GM21526 (cell line): ENCODE data around the gene MORN1.
"Not testable (repeated sequence)": the region's sequence is repeated elsewhere in the genome, so short reads cannot be mapped to it uniquely, and the experiment has no call there.

Source experiments
- ATAC-seq: cut with Tn5 transposase; IDR thresholded peaks from one replicate; pipeline ENCODE4 v1.9.1; 2021; ENCODE audit warnings: moderate library complexity; ENCODE audit not compliant: unreplicated experiment, low FRiP score

Gene MORN1

GRCh38 chr1:2297246-2298011, 93.9 kb downstream of the MORN1 start:
- no peak for ATAC-seq

GRCh38 chr1:2296614-2297013, 94.7 kb downstream of the MORN1 start:
- no peak for ATAC-seq

- not testable (repeated sequence) for ATAC-seq
Observed at GRCh38 chr1:2296211-2296610, 95.1 kb downstream of the MORN1 start.

- ATAC-seq: no peak
Observed at GRCh38 chr1:2295526-2295925, 95.8 kb downstream of the MORN1 start.

GRCh38 chr1:2294725-2295078, 96.7 kb downstream of the MORN1 start:
- no peak for ATAC-seq

GRCh38 chr1:2294033-2294724, 97.2 kb downstream of the MORN1 start:
- no peak for ATAC-seq

GRCh38 chr1:2292725-2293450, 98.5 kb downstream of the MORN1 start:
- ATAC-seq: no peak

- ATAC-seq: no peak
Observed at GRCh38 chr1:2291577-2291976, 99.8 kb downstream of the MORN1 start.

GRCh38 chr1:2290595-2291510, 100.5 kb downstream of the MORN1 start:
- no peak for ATAC-seq

GRCh38 chr1:2290171-2290578, 101.2 kb downstream of the MORN1 start:
- ATAC-seq: no peak

- ATAC-seq: no peak
Observed at GRCh38 chr1:2289607-2290006, 101.7 kb downstream of the MORN1 start.

- no peak for ATAC-seq
Observed at GRCh38 chr1:2288816-2289536, 102.4 kb downstream of the MORN1 start.

GRCh38 chr1:2288311-2288710, 103.0 kb downstream of the MORN1 start:
- no peak for ATAC-seq

GRCh38 chr1:2287649-2288048, 103.7 kb downstream of the MORN1 start:
- ATAC-seq: no peak

GRCh38 chr1:2286923-2287322, 104.4 kb downstream of the MORN1 start:
- ATAC-seq: no peak

- ATAC-seq: no peak
Observed at GRCh38 chr1:2284932-2285331, 106.4 kb downstream of the MORN1 start.

- no peak for ATAC-seq
Observed at GRCh38 chr1:2283991-2284895, 107.1 kb downstream of the MORN1 start.

- ATAC-seq: no peak
Observed at GRCh38 chr1:2283371-2283990, 107.9 kb downstream of the MORN1 start.
